Measurements from ENCODE around the gene PXYLP1.
"Not testable (repeated sequence)": the region's sequence is repeated elsewhere in the genome, so short reads cannot be mapped to it uniquely, and the experiment has no call there.

PXYLP1 gene

DNA sequence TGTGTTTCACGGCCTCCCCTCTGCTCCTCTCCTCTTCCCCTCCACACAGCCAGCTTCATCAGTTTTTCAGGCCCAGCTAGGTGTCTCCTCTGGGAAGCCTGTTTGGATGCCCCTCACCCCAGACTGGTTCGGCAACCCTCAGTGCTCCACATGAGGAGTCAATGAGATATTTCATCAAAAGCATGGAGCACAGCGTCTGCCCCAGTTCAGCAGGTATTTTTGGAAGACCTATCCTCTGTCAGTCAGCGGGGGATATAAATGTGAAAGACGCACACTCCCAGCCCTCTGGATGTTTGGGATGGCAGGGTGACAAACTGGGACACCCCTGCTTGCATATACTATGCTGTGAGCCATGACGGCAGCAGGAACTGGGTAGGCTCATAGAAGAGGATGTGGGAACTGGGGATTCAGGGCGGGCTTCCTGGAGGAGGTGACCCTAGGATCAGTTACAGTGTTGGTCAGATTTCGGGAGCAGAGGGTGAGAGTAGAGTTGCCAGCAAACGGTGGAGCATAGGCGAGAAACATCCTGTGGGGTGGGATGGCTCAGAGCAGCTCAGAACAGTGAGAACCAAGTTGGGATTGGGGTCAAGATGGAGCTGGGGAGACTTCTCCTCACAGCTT is 42.9 kb downstream of the PXYLP1 start:
- no peak for DNase-seq

- DNase-seq, result no peak
Observed at GRCh38 chr3:141275032-141275422, 43.4 kb downstream of the PXYLP1 start.

DNA sequence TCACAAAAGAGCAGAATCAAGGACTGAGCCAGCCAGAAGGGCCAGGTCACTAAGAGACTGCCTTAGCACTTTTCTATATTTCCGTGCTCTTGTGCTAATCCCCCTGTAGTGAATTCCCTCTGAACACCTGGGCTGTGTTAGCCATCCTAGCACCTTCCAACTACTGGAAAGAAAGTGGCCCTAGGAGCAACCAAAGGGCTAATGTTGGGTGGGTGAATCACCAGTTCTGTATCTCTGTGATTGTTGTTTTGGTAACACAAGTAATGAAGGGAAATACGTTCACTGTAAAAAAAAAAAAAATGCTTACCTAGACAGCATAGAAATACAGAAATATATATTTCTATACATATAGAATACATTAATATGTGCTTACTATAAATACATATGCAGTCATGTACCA is 43.9 kb downstream of the PXYLP1 start:
- no peak for DNase-seq

DNA sequence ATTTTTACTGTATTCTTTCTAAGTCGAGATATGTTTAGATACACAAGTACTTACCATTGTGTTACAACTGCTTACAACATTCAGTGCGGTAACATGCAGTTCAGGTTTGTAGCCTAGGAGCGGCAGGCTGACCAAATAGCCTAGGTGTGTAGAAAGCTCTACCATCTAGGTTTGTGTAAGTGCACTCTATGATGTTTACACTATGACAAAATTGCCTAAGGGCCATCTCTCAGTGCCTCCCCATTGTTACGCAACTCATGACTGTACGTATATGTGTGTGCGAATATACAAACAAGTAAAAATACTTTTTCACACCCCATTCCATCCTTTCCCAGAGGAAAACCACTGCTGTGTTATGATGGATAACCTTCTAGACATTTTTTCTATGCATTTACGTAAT is 44.3 kb downstream of the PXYLP1 start:
- DNase-seq, result peak; percentile 88

GRCh38 chr3:141276398-141276797 is 44.8 kb downstream of the PXYLP1 start:
- DNase-seq, result no peak

- DNase-seq, result no peak
Observed at GRCh38 chr3:141277451-141277850, 45.8 kb downstream of the PXYLP1 start.

DNA sequence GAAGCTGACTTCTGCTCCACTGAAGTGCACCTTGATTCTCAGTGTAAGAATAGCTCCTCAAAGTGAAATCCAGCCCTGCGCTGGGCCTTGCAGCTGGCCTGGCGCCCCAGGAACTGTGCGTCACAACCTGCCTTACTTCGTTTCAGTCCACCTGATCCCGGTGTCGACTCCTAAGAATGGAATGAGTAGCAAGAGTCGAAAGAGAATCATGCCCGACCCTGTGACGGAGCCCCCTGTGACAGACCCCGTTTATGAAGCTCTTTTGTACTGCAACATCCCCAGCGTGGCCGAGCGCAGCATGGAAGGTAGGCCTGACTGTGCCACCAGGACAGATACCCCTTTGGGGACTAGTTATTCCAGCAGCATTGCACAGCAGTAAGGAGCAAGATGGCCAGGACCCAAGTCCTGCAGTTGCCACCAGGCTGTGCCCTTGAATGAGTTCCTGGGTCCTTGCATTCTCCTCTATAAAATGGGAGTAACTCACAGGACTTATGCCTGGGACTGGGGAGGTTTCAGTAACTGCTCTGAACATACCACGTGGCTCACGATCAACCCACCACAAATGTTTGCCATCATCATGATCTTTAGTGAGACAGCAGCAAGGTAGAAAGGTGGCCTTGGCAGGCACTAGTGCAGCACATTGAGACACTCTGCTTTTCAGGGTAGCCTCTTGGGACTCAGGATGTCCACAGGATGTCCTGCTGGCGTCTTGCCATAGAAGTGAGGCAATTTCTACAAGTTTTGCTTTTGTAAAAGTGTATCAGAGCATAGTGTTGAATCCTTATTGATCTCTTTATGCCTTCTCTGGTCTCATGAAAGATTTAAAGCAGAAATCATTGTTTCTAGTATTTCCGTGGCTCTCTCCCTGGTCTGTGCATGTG is 46.8 kb downstream of the PXYLP1 start:
- no peak for DNase-seq

GRCh38 chr3:141279077-141279967 is 47.7 kb downstream of the PXYLP1 start:
- DNase-seq, result peak; percentile 31

DNA sequence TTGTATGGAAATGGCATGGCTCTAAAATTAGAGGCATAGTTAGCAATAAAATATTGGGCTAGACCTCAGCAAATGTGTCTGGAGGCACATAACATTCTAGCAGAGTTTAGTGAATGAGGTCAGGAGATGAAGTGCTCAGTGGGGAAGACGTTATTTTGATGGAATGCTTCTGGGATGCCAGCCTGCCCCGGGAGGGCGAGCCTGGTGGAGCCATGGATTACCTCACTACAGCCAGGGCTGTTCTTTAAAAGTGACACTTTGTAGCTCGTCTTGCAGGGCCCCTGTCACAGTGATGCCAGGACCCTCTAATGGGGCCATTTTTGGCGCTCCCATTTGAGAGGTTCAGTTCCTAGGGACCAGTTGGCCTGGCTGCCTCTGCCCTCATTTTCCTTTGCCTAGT is 48.5 kb downstream of the PXYLP1 start:
- no peak for DNase-seq

DNA sequence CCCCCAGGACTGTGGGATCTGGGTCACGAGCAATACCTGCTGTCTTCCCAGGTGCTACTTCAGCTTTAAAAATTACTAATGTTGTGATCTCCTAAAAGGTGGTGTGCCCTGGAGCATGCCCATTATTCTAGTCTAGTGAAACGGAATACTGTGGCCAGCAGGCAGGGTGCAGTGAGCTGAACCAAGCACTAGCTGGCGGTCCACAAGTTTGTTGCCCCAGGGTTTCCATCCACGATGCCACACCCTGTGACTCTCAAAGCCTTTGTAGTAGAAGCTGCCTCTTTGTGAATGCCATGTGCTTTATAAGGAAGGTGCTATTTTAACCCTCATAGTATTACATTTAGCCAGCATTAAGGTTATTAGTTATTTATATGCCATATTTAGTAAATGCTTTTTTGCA is 49.1 kb downstream of the PXYLP1 start:
- DNase-seq, result no peak

- no peak for DNase-seq
Observed at GRCh38 chr3:141285570-141285969, 53.9 kb downstream of the PXYLP1 start.

DNA sequence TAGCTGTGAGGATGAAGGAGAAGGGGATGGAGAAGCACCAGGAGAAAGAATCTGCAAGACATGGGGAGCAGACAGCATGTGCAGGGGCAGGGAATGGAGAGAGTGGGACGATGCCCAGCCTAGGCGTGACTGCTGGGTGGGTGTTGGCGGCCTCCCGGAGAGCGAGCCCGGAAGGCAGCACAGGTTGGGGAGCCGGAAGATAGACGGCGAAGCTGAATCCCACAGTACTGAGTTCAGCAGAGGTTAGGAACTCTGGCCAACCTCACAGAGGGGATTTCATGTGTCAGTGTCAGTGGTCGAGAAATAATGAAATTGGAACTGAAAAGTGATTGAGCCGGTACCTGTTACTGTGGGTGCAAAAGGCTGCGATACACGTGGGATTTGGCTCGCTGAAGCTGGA is 55.2 kb downstream of the PXYLP1 start:
- no peak for DNase-seq

GRCh38 chr3:141287326-141287725 is 55.7 kb downstream of the PXYLP1 start:
- no peak for DNase-seq

GRCh38 chr3:141288336-141288990 is 56.8 kb downstream of the PXYLP1 start:
- DNase-seq, result no peak

GRCh38 chr3:141289228-141289772 is 57.7 kb downstream of the PXYLP1 start:
- no peak for DNase-seq

DNA sequence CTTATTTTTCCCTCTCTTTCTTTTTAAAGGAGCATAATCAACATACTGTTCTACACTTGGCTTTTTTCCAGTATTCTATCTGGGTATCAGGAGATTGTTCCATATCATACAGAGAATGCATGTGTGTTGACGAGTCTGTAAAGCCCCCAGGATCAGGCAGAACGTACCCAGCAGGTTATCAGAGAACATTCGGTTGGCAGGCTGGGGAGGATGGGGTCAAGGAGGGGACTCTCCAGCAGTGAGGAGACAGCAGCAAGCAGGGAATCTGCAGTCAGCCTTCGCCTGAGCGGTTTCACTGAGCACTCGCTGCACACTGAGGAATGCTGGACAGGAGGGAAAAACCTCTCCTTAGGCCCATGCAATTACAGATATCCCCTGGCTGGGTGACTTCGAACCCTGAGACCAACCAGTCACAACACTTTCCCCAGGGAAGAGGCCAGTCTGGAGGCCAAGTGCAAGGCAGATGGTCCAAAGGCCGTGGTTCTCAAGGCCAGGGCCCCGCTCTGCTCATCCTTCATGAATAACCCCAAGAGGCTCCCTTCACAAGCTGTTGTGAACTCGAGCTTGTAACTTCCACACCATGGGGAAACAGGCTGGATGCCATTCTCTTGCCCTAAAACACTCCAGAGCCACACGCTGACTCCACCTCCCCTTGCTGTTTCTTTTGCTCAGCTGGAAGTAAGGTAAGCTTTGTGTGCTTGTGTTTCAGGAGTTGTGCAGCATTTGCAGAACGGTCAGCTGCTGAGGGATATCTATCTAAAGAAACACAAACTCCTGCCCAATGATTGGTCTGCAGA is 60.1 kb downstream of the PXYLP1 start:
- DNase-seq, result no peak

DNA sequence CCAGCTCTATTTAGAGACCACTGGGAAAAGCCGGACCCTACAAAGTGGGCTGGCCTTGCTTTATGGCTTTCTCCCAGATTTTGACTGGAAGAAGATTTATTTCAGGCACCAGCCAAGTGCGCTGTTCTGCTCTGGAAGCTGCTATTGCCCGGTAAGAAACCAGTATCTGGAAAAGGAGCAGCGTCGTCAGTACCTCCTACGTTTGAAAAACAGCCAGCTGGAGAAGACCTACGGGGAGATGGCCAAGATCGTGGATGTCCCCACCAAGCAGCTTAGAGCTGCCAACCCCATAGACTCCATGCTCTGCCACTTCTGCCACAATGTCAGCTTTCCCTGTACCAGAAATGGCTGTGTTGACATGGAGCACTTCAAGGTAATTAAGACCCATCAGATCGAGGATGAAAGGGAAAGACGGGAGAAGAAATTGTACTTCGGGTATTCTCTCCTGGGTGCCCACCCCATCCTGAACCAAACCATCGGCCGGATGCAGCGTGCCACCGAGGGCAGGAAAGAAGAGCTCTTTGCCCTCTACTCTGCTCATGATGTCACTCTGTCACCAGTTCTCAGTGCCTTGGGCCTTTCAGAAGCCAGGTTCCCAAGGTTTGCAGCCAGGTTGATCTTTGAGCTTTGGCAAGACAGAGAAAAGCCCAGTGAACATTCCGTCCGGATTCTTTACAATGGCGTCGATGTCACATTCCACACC is 60.9 kb downstream of the PXYLP1 start:
- no peak for DNase-seq

DNA sequence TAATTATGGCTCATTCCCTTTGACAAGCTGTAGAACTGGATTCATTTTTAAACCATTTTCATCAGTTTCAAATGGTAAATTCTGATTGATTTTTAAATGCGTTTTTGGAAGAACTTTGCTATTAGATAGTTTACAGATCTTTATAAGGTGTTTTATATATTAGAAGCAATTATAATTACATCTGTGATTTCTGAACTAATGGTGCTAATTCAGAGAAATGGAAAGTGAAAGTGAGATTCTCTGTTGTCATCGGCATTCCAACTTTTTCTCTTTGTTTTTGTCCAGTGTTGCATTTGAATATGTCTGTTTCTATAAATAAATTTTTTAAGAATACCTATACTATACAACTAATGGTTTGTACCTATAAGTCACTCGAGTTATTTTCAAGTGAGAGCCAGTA is 62.7 kb downstream of the PXYLP1 start:
- DNase-seq, result no peak

DNA sequence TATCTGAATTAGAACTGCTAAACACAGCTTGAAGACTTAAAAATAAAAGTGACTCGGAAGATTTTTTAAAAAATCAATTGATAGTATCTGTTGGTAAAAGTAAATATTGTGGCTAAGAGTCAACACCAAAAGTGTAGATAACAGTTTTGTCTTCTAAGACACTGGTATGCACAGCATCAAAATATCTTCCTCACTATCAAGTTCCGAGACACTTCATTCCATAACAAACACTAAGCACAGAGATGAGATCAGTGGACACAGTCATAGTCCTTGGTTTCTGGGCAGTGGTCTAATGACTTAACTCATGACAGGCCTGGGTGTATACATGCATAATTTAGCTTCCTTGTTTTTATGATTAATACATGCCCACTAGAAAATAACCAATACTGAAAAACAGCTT is 63.2 kb downstream of the PXYLP1 start:
- DNase-seq, result peak; percentile 8

GRCh38 chr3:141300426-141300825 is 68.8 kb downstream of the PXYLP1 start:
- not testable (repeated sequence) for DNase-seq

Data from NCI-H2029 (cell line).